Gastrocnemius medialis (tissue), 4 donors: ENCODE results near the gene AVP.

Source experiments
- POLR2A ChIP-seq, 2 donors: fragments of 450-650 bp; IDR thresholded peaks; one replicate each; pipeline ENCODE4 v1.6.1; 2017; ENCODE audit warnings: antibody characterized with exemption in 2 of 2, mild to moderate bottlenecking in 2 of 2, moderate library complexity in 2 of 2
- TF ChIP-seq, protein P1 (sequence below), 5 experiments: fragments of 450-650 bp in 3 of 5; fragments of 200-600 bp in 2 of 5; sonication (generic) in 2 of 5; IDR thresholded peaks in 4 of 5; conservative IDR thresholded peaks in 1 of 5; 1 replicate in 4 of 5; 2 replicates in 1 of 5; pipeline ENCODE4 v1.5.1; 2016 to 2019; ENCODE audit warnings: antibody characterized with exemption in 5 of 5, mild to moderate bottlenecking in 3 of 5, moderate library complexity in 3 of 5

DNA sequence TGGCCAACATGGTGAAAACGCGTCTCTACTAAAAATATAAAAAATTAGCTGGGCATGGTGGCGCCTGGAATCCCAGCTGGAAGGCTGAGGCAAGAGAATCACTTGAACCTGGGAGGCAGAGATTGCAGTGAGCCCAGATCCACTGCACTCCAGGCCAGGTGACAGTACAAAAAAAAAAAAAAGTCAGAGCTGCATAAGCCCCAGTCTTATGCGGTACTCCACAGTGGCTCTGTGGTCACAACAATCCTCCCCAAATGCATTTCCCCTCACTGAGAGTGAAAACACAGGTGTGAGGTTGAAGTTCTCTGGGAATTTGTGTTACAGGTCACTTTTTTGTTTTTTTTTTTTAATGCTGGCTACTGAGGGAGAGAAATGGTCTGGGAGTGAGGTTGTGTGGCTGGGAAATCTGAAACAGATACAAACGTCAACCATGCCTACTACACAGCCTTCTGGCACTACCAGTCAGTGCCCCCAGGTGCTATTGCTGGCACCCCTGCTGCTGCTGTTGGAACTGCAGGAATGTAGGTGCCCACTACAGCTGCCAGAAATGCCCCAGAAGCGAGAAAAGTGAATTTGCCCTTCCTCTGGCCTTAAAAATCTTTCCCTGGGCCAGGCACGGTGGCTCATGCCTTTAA, 33.0 kb downstream of the AVP start:
- TF ChIP-seq, protein P1, sequence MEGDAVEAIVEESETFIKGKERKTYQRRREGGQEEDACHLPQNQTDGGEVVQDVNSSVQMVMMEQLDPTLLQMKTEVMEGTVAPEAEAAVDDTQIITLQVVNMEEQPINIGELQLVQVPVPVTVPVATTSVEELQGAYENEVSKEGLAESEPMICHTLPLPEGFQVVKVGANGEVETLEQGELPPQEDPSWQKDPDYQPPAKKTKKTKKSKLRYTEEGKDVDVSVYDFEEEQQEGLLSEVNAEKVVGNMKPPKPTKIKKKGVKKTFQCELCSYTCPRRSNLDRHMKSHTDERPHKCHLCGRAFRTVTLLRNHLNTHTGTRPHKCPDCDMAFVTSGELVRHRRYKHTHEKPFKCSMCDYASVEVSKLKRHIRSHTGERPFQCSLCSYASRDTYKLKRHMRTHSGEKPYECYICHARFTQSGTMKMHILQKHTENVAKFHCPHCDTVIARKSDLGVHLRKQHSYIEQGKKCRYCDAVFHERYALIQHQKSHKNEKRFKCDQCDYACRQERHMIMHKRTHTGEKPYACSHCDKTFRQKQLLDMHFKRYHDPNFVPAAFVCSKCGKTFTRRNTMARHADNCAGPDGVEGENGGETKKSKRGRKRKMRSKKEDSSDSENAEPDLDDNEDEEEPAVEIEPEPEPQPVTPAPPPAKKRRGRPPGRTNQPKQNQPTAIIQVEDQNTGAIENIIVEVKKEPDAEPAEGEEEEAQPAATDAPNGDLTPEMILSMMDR (IDR thresholded peaks at IDR 0.05 in 4 of 5, conservative IDR thresholded peaks at IDR 0.05 in 1 of 5): no peak
- TF ChIP-seq POLR2A (IDR thresholded peaks at IDR 0.05): no peak
